Measurements from ENCODE around the gene F11R. TPM values are rescaled to one million over a fixed set of nuclear protein-coding genes. Genes with fewer than 3 reads are reported as not detected.

The F11R gene
- total and polyA plus RNA-seq, 2 of the 13 experiments (the other 11 are each of a cell fraction or from before 2014, with no cell fraction given): 95.8 to 105 TPM

GRCh38 chr1:161054232-161054631 is 33.3 kb upstream of the F11R start:
- Histone ChIP-seq H3K27me3 (ENCODE audit: control insufficient read depth in 1 of 2, insufficient read depth in 2 of 2, low read length in 2 of 2) (no peaks in the 10 kb centered on the region), H3K4me2 (ENCODE audit: low read depth, low read length) (no peak overlapping the region), H3K4me3 (replicated peaks in 1 of 3; ENCODE audit: insufficient read depth in 1 of 3, low read depth in 2 of 3, low read length in 3 of 3) (no peak overlapping the region), H2AFZ (ENCODE audit: low read length) (no peak overlapping the region), H3K79me2 (ENCODE audit: insufficient read depth, low read length) (no peaks in the 10 kb centered on the region), H3K27ac (ENCODE audit: extremely low read length, insufficient read depth, low read length) (no peak overlapping the region), H3K9ac (ENCODE audit: insufficient read depth, low read depth, low read length) (no peak overlapping the region), H3K36me3 (replicated peaks in 1 of 2; ENCODE audit: control insufficient read depth in 1 of 2, insufficient read depth in 2 of 2, low read length in 2 of 2) (no peaks in the 10 kb centered on the region), H3K4me1 (ENCODE audit: insufficient read depth, low read length) (peaks cover 10% of the 10 kb centered on the region), H4K20me1 (ENCODE audit: insufficient read depth, low read length) (no peaks in the 10 kb centered on the region), H3K9me3 (ENCODE audit: low read length) (no peaks in the 10 kb centered on the region)
- ATAC-seq: no peak
- no peak for DNase-seq (ENCODE audit: low spot score)
- in situ Hi-C loops (cut with HindIII; ENCODE audit: extremely low pct_ligation_motif_present, low pct_unique_long_range_greater_than_20kb): loop anchor here (5.0 kb wide), 1 partner anchor 48 kb away; no protein-coding TSS in a partner anchor
- no peak for FAIRE-seq
- 61% methylated on average over 4 of the region's 4 CpGs for WGBS (ENCODE audit: low lambda C conversion rate)
- BruUV-seq (replicated peaks): no TSS peak
- intact Hi-C loops (cut with micrococcal nuclease; ENCODE audit: unreplicated experiment): no loop called here
- ChIA-PET POLR2A (interaction anchor here (1.5 kb wide), 1 partner anchor 9 kb away, joined by 6 read pairs; the partner anchor contains the start of gene USF1), CTCF (ENCODE audit: low intra/inter-chr PET ratio, low total read pairs) (no interaction called here)
- TF ChIP-seq MATR3 (CRISPR knock-in tag; IDR thresholded peaks at IDR 0.05): no peak
- no peak for TF ChIP-seq CBX1 (IDR thresholded peaks at IDR 0.05; ENCODE audit: low read depth)
- TF ChIP-seq ZSCAN31 (CRISPR knock-in tag; IDR thresholded peaks at IDR 0.05; ENCODE audit: low read depth): no peak
- no peak for TF ChIP-seq AKAP8 (CRISPR knock-in tag; IDR thresholded peaks at IDR 0.05)
- TF ChIP-seq IRX3 (CRISPR knock-in tag; IDR thresholded peaks at IDR 0.05; ENCODE audit: borderline replicate concordance, low read depth): no peak
- no peak for TF ChIP-seq FOXA1 (IDR thresholded peaks at IDR 0.05)
- no peak for TF ChIP-seq FOXA1 (CRISPR knock-in tag; IDR thresholded peaks at IDR 0.05)
- no peak for TF ChIP-seq CEBPG (CRISPR knock-in tag; IDR thresholded peaks at IDR 0.05)
- no peak for TF ChIP-seq PAX8 (CRISPR knock-in tag; IDR thresholded peaks at IDR 0.05; ENCODE audit: borderline replicate concordance)
- no peak for TF ChIP-seq SP140L (CRISPR knock-in tag; IDR thresholded peaks at IDR 0.05; ENCODE audit: borderline replicate concordance)
- TF ChIP-seq ZSCAN25 (CRISPR knock-in tag; IDR thresholded peaks at IDR 0.05): no peak
- no peak for TF ChIP-seq ZNF138 (CRISPR knock-in tag; IDR thresholded peaks at IDR 0.05; ENCODE audit: low read depth)
- no peak for TF ChIP-seq KAT8 (CRISPR knock-in tag; IDR thresholded peaks at IDR 0.05)
- TF ChIP-seq, protein P1, sequence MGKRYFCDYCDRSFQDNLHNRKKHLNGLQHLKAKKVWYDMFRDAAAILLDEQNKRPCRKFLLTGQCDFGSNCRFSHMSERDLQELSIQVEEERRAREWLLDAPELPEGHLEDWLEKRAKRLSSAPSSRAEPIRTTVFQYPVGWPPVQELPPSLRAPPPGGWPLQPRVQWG (CRISPR knock-in tag; IDR thresholded peaks at IDR 0.05; ENCODE audit: borderline replicate concordance, low read depth): no peak

Data from HepG2 (cell line).